Measurements from ENCODE around the gene CACHD1. TPM values are rescaled to one million over a fixed set of nuclear protein-coding genes. Genes with fewer than 3 reads are reported as not detected.

CACHD1 gene
- total and polyA plus RNA-seq, 9 of the 15 experiments (the other 6 are each of a cell fraction or from before 2014, with no cell fraction given): 0.07 TPM; not detected in 8

GRCh38 chr1:64685765-64686341 is 215.9 kb downstream of the CACHD1 start:
- WGBS (ENCODE audit: insufficient coverage, low coverage, missing lambda C conversion rate): 0% methylated on average over 6 of the region's 6 CpGs
- CTCF ChIA-PET (ENCODE audit: low intra/inter-chr PET ratio): interaction anchor here (3.0 kb wide), 1 partner anchor 138 kb away, joined by 19 read pairs; no protein-coding TSS in a partner anchor
- FAIRE-seq (no peak), ATAC-seq (no peak), DNase-seq (ENCODE audit: extremely low read depth in 1 of 4, low spot score in 3 of 4) (no peak)
- POLR2A ChIA-PET: no interaction called here
- in situ Hi-C loops (cut with MboI): loop anchor here (10.0 kb wide), 1 partner anchor 139 kb away; no protein-coding TSS in a partner anchor
- Histone ChIP-seq H2AFZ (ENCODE audit: low read depth, low read length) (no peak overlapping the region), H3K9ac (ENCODE audit: insufficient read depth in 1 of 2, low read depth in 2 of 2, low read length in 2 of 2) (no peak overlapping the region), H3K4me2 (ENCODE audit: insufficient read depth, low read length) (no peak overlapping the region), H3K9me1 (ENCODE audit: control insufficient read depth, insufficient read depth, low read length) (no peaks in the 10 kb centered on the region), H3K79me2 (ENCODE audit: control insufficient read depth, insufficient read depth, low read length) (no peaks in the 10 kb centered on the region), H3K4me1 (replicated peaks in 1 of 2; ENCODE audit: control insufficient read depth in 2 of 2, insufficient read depth in 2 of 2, low read length in 2 of 2) (no peaks in the 10 kb centered on the region), H3K9me3 (replicated peaks; ENCODE audit: control insufficient read depth, insufficient read depth, low read depth, low read length) (no peaks in the 10 kb centered on the region), H3K27ac (ENCODE audit: extremely low read depth, low read depth, low read length) (no peak overlapping the region), H4K20me1 (replicated peaks; ENCODE audit: control insufficient read depth, insufficient read depth, low read length) (no peaks in the 10 kb centered on the region), H3K36me3 (ENCODE audit: control insufficient read depth, insufficient read depth, low read length) (no peaks in the 10 kb centered on the region), H3K27me3 (ENCODE audit: control insufficient read depth in 2 of 2, insufficient read depth in 2 of 2, low read length in 2 of 2) (peaks cover 6 to 13% of the 10 kb centered on the region in 2 experiments; a peak in 3 of 5 replicates), H3K4me3 (no peak overlapping the region)
- BruUV-seq (replicated peaks): no TSS peak
- intact Hi-C loops (cut with micrococcal nuclease): loop anchor here (1.0 to 10.0 kb wide), 3 partner anchors 138 to 356 kb away; partner anchors contain the start of gene JAK1
- no peak for TF ChIP-seq ZNF407 (IDR thresholded peaks at IDR 0.05; ENCODE audit: low read depth)
- TF ChIP-seq PHB (CRISPR knock-in tag; IDR thresholded peaks at IDR 0.05): no peak
- TF ChIP-seq ZSCAN32 (CRISPR knock-in tag; IDR thresholded peaks at IDR 0.05): no peak
- no peak for TF ChIP-seq MCM3 (IDR thresholded peaks at IDR 0.05)
- TF ChIP-seq E2F8 (IDR thresholded peaks at IDR 0.05; ENCODE audit: low read depth, partially characterized antibody): no peak
- TF ChIP-seq MLLT1 (IDR thresholded peaks at IDR 0.05): no peak
- no peak for TF ChIP-seq RFX7 (CRISPR knock-in tag; IDR thresholded peaks at IDR 0.05)
- no peak for TF ChIP-seq ZNF512 (tag; IDR thresholded peaks at IDR 0.05)

All from K562 (cell line).